GM19397 (cell line): ENCODE data around the gene FH.

Source experiments
- ATAC-seq: cut with Tn5 transposase; IDR thresholded peaks from one replicate; pipeline ENCODE4 v1.9.1; 2021; ENCODE audit warnings: mild to moderate bottlenecking, moderate library complexity; ENCODE audit not compliant: unreplicated experiment

The FH gene

DNA sequence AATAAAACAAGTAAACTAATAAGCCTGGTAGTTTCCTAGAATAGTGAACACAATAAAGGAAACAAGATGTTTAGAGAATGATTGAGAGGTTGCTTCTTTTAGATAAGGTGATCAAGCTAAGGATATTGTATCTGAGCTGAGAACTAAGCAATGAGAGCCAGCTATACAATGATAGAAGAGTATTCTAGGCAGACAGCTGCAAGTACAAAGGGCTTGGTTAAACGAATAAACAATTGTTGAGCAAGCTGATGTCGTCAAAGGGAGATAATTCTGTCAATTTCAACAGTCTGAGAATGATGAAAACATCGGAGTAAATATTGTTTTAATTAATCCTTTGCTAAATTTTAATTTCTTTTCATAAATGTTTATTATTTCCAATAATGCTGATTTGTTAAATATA lies 5.5 kb upstream of the FH start:
- ATAC-seq, result no peak

DNA sequence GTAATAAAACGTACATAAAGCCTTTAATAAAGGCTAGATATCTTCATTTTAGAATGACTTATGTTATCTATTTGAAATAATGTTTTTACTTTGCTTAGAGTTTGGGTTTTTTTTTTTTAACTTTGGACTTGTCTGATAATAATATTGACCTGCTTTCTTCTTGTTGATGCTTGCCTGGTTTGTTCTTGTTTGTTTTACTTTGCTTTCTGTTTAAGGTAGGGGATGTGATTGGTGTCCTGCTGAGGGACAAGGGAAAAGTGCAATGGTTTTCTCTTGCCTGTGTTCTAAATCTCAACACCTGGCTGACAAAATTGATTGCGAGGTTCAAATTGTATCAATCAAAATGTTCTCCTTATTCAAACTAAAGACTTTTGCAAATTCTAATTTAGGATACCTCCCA lies 2.2 kb upstream of the FH start:
- ATAC-seq, result no peak

DNA sequence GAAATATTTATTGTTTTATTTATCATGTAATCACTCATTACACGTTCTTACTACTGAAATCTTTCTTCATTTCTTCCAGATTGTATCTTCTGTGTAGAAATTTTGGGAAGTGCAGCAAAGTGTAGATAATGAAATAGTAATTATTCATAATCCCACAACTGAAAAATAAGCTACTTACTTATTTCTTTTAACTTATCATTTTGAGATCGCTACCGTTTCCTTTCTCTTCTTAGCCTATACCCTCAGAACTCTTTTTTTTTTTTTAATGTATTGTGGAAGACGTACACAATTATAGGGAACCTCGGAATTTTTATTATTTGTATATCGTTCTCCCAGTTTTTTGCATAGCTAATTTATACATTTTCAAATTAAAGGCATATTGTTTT lies 518 bp upstream of the FH start:
- no peak for ATAC-seq

DNA sequence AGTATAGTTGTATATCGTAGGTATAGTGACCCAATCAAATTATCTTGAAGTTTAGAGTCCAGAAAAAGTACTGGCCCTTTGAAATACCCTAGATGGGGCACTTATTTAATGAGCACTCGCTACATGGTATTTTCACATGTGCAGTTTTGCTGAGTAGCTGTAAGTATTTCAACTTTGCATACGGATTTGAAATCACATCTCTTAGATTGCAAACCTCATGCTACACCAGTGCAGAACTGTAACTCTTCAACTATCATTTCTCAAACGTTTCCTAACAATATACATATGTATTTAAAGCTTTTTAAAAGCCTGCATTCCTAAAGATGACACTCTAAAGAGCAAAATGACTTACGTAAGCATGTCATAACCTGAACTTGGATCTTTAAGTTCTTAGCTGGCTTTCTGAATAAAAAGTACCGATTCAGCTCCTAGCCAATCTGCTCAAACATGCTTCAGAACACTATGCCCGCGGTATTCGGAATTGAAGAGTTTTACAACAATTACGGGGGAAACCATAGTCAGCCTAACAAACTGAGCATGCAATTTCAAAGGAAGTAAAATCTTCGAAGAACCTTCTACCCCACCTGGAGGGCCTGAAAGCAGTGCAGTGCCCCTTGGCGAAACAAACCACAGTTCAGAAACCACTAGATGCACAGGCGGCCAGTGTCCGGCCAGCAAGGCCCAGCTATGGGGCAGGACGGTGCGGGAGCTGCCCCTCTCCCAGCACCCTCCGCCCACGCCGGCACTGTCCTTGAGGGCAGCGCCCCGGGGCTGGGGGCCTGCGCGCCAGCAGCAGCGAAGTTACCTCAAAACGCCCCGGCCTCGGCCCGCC lies 863 bp downstream of the FH start:
- peak; percentile 35 for ATAC-seq

DNA sequence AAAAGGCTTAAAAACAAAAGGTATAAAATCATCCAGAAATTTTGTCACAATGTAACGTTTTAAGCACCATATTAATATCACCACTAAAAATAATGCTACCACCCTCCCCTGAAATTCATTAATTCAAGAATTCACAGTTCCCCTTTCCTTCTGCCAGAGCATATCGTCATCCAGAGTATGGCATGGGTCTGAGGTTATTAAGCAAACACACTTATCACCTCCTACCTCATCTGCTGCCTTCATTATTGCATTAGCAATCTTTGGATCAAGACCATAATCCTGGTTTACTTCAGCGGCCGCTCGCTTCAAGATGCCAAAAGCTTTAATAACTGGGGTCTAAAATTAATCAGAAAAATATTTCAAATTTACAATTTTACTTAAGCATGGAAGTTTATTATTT lies 6.2 kb downstream of the FH start:
- no peak for ATAC-seq

DNA sequence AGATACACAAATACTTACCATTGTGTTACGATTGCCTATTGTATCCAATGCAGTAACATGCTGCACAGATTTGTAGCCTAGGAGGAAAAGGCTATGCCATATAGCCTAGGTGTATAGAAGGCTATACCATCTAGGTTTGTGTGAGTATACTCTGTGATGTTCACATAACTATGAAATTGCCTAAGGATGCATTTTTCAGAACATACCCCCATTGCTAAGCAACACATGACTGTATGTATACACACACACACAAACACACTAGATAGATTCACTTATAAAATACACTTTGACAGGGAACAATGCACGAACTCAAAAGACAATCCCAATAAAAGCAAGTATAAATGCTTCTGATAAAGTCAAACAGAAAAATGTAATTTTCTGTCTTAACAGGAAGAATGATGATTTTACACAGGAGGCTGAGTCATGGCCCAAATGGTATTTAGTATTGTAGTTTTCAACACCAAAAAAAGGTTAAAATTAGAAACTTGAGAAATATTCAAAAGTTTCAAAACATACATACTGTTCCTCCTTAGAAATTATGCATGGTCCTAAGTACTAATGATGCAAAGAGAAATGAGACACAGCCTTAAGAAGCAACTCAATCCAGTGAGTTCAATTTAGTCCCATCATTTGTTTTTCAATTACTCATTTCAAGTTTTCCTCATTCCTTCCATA lies 12.2 kb downstream of the FH start:
- no peak for ATAC-seq

DNA sequence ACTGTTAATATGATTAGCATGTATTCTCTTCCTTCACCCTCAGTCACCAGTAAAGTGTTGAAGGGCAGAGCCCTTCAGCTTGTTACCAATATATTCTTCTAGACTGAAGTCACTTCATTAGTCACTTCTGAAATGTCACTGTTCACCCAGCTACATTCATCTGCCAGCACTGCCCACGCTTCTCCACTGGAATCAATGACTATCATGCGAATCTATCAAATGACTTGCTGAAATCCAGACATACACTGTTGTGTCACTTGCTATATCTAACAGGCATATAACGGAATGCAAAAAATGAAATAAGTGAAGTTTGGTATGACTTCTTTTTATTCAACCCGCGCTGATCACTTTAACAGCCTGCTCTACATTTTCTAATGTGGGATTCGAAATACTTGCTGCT lies 16.1 kb downstream of the FH start:
- no peak for ATAC-seq

DNA sequence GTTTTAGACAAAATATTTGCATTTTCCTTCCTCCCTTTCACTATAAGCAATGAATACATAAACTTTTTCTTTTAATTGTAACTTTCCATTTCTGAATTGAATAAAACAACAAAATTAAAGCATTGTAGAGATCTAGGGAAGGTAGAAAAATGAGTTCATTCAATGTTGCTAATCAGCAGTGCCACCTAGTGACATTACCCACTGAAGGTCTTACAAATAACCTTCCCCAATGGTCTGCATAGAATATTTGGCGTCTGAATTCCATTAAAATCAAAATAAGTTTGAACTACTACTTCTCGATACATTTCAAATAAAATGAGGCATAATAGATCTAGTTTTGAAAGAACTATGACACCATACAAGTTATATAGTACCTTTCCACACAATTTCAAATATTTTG lies 19.6 kb downstream of the FH start:
- no peak for ATAC-seq

DNA sequence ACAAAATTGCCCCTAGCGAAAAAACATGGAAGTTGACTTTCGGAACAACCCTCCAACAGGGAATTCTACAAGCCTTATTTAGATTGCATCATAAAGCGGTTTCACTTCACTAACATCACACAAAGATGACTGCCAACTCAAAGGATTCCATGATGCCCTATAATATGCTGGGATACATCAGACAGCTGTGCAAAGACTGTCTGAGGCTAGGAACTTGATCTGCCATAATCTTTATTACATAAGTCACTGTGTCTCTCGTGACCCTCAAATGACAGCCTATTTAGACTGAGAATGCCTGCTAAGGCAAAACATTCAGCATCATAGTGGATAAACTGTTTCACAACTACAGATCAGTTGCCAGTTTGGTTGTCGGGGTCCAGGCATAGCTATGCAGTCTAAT lies 23.8 kb downstream of the FH start:
- no peak for ATAC-seq

DNA sequence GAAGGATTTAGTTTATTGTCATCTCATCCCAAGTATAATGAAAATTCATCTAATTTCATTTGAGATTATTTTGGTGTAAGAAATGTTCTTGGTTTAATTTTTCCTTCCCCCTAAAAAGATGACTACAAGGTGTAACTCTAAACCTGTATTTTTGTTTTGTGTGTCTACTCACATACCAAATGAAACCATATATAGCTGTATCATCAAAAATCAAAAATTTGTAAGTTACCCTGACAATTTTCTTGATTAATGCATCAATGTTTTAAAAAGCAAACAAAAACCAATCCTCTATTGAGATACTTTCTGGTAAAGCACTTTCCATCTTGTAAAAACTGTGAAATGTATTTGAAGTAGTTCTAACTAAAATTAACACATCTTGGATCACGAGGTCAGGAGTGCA lies 30.8 kb downstream of the FH start:
- no peak for ATAC-seq

DNA sequence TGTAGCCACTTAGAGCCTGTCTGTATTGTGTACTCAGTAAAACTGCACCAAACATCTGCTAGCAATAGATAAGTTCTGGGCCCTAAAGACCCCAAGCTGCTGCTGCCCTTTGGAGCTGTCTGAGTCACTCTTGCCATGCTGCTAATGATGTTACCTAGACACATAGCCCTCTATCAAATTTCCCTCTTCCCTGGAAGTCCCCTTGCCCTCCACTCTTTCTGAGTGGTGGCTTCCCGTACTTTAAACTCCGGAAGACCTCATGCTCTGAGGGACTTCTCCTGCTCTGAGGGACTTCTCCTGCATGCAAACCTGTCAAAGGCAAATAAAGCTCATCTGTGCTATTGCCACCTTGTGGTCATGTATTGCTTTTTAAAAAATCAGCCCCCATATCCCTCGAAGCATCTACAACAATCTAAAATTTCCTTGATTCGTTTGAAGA lies 34.0 kb downstream of the FH start:
- peak; percentile 68 for ATAC-seq

DNA sequence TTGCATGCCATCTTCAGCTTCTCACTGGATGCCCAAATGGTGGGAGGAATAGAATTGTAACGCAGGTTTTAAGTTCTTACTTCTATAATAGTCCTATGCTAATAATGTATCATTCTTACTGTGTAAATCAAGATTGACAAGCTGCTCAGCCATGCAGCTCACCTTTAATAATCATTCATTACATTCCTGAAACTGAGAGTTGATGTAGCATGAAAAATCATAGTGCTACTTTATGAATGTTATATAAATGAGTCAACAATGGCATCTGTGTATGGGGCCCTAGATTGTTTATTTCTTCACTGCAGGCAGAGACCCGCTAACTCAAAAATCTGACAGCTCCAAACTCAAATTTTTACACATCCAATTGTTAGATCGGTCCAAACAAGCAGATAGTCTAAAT lies 34.4 kb downstream of the FH start:
- ATAC-seq, result peak; percentile 59

DNA sequence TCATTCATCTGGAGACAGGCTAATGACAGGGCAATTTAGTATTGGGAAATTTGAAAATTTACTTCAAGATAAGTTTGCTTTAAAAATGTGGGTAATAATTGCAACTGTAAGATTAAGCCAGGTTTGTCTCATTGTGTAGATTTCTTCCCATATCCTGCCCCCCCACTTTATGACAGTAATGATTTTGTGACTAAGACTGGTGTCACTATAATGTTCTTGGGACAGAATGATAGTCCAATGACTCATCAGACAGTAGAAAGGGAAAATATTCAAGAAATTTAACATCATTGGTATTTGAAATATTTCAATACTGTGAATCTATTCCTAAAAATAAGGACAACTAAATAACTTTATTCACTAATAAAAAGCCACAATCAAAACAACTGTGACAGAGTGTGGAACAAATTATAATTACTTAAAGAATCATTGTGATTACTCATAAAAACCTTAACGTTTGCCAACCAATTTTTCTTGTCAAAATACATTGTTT lies 36.7 kb downstream of the FH start:
- no peak for ATAC-seq

DNA sequence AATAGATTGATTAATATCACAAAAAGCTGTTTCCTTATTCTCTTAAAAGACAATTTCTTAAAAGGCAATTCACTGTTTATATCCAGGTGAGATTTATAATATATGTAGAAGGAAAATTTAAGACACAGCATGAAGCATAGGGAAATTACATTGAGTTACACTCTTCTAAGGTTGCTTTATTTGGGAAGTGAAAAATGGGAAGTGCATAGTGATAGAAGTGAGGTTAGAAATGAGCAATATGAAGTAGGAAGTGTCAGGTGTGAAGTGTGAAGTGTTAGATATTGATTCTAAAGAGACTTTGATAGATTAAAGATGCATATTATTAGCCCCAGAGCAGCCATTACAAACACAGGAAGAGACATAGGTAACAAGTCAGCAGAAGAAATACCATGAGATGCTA lies 40.3 kb downstream of the FH start:
- ATAC-seq, result no peak

DNA sequence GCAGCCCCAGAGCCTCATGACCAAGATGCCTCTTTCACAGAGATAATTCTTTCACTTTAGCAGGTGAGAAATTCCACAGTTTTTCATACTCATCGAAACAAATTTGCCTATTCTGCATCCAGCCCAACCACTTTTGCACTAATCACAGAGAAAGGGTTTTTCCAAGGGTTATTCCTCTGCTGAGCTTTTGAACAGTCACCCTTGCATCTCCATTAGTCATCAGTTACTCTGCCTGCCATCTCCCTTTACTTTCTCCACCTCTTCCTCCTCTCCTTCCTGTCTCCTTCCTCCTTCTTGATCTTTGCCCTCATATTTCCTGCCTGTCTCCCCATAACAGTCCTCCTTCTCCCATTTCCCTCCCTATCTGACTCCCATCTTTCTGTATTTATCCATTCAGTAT lies 43.9 kb downstream of the FH start:
- no peak for ATAC-seq

DNA sequence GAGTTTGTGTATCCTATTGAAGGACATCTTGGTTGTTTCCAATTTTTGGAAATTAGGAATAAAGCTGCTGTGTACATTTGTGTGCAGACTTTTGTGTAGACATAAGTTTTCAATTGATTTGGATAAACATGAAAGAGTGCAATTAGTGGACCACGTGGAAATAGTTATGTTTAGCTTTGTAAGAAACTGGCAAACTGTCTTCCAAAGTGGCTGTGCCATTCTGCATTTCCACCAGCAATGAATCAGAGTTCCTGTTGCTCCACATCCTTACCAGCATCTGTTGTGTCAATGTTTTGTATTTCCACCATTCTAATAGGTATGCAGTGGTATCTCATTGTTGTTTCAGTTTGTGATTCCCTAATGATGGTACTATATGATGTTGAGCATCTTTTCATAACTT lies 46.5 kb downstream of the FH start:
- no peak for ATAC-seq

DNA sequence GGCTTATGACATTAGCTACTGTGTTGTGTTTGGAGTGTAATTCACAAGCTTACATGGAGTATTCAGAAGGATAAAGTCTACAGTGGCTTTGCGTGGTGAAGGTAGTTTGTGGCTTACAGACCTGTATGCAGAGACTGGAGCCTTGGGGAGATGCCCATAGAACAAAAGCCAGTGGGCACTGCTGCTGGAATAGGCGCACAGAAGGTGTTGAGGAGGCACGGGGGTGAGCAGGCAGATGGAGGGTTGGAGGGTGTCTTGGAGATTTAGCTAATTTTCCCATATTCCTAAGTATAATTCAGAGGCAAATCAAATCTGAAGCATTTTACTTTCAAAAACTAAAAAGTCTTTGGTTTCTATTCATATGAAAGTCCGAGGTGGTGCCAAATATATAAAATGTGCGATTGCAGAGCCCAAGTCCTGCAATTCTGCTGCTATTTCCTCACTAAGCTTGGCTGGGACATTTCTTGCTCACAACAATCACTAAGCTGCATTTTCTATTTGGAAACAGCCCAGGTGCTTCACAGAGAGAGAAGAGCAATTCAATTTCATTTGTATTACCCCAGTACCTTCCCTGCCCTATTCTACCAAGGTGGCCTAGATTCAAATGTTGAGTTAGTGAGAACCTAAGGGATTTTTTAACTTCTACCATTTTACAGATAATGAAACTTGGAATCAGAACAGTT lies 48.5 kb downstream of the FH start:
- ATAC-seq, result no peak

DNA sequence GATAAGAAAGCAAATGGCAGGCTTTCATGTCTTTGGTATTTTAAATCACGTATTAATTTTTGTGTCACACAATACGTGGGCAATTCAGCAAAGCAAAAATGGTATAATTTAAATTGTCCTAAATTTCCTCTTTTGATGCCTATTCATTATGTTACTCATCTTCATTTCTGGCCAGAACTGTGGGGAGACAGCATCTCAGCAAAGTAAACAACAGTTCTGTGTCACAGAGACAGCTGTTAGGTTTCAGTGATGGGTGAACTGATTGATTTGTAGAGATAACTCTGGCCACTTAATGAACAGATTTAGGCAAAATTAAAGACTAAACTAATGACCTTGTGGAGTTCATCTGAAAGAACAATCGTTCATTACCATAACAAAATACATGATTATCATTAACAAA lies 49.2 kb downstream of the FH start:
- ATAC-seq, result no peak

DNA sequence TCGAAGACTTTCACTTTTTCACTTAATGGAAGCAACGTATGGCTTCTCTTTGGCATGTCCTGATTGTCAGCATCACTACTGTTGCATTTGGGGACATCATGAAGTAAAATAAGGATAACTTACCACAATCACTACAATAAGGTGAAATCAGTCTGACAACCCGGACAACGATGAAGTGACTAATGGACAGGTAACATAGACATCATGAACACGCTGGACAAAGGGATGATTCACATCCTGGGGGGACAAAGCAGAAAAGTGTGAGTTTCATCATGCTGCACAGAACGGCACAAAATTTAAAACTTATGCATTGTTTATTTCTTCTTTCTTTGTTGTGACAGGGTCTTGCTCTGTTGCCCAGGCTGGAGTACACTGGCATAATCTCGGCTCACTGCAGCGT lies 53.9 kb downstream of the FH start:
- no peak for ATAC-seq

DNA sequence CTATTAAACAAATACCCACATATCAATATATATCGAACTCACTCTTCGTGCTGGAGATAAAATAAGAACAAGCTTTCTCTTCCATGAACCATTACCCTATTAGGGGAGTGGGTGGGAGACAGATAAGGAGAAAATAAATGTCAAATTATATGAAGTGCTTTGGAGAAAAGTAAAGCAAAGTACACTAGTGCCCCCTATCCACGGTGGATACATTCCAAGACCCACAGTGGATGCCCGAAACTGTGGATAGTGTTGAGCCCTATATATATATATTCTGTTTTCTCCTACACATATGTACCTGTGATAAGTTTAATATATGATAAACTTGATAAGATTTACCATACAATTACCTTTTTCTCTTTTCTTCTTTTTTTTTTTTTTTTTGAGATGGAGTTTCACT lies 54.6 kb downstream of the FH start:
- no peak for ATAC-seq

DNA sequence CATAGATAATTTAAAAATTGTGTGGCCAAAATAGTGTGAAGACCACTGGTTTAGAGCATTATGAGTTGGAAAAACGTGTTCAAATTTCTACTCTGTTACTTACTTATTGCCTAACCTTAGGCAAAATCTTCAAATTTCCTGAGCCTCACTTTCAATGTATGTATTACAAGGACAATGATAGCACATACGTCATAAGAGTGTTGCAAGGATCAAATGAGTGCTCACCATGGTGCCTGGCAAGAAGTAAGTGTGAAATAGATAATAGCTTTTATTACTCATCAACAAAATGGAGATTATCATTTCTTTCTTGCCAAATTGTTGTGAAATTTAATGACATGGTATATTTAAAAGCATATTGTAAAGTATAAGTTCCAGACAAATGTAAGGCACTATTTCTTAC lies 57.2 kb downstream of the FH start:
- ATAC-seq, result no peak
